Lower leg skin (tissue), 4 donors: Measurements from ENCODE around the gene MIAT. TPM values are rescaled to one million over a fixed set of nuclear protein-coding genes. Genes with fewer than 3 reads are reported as not detected.

Source experiments
- DNase-seq, 2 donors: peaks; one replicate each; pipeline ENCODE4 v3.0.0-alpha.2; 2019; ENCODE audit warnings: low spot score in 2 of 2
- H3K4me3 ChIP-seq: fragments of 200-600 bp; sonication (generic); 2 replicates; pipeline ENCODE4 v1.5.1; 2017; ENCODE audit warnings: mild to moderate bottlenecking, low read depth; ENCODE audit not compliant: poor library complexity, severe bottlenecking
- POLR2A ChIP-seq, 2 donors: fragments of 450-650 bp; IDR thresholded peaks; one replicate each; pipeline ENCODE4 v1.6.1; 2016 to 2017; ENCODE audit warnings: antibody characterized with exemption in 2 of 2, mild to moderate bottlenecking in 1 of 2, moderate library complexity in 1 of 2
- WGBS, 2 donors: methylation state at CpG; one replicate each; pipeline ENCODE4 v1.1.5; 2018; 5-methylcytosine and 5-hydroxymethylcytosine counted together
- intact Hi-C: fragments of 100-400 bp; cut with DNase I; formaldehyde crosslinking; loops from one replicate; pipeline ENCODE4 v1.15.0; 2023; ENCODE audit warnings: low total_unique reads
- total RNA-seq, 4 donors: library from RNA; depleted of rRNA; stranded (reverse); fragments of >200 nt; gene quantifications; one replicate each; pipeline ENCODE4 v1.1.0, GENCODE V29; 2016
- TF ChIP-seq, protein P1 (sequence below), 3 donors: fragments of 450-650 bp; IDR thresholded peaks; one replicate each; pipeline ENCODE4 v1.5.1; 2016; ENCODE audit warnings: antibody characterized with exemption in 3 of 3, mild to moderate bottlenecking in 3 of 3, moderate library complexity in 2 of 3

MIAT gene
- total RNA-seq, 4 donors from 2014 or later, result 0.47 to 2.4 (median 1.4) TPM

- WGBS, 2 donors, result 70 to 82% methylated on average over 8 of the region's 8 CpGs
- no peak for DNase-seq
- TF ChIP-seq, protein P1, sequence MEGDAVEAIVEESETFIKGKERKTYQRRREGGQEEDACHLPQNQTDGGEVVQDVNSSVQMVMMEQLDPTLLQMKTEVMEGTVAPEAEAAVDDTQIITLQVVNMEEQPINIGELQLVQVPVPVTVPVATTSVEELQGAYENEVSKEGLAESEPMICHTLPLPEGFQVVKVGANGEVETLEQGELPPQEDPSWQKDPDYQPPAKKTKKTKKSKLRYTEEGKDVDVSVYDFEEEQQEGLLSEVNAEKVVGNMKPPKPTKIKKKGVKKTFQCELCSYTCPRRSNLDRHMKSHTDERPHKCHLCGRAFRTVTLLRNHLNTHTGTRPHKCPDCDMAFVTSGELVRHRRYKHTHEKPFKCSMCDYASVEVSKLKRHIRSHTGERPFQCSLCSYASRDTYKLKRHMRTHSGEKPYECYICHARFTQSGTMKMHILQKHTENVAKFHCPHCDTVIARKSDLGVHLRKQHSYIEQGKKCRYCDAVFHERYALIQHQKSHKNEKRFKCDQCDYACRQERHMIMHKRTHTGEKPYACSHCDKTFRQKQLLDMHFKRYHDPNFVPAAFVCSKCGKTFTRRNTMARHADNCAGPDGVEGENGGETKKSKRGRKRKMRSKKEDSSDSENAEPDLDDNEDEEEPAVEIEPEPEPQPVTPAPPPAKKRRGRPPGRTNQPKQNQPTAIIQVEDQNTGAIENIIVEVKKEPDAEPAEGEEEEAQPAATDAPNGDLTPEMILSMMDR (IDR thresholded peaks at IDR 0.05), result no peak
- TF ChIP-seq POLR2A (IDR thresholded peaks at IDR 0.05), result no peak
- no peak overlapping the region for H3K4me3 ChIP-seq
- intact Hi-C loops, result no loop called here
Observed at GRCh38 chr22:26712158-26712557, 54.8 kb downstream of the MIAT start.

DNA sequence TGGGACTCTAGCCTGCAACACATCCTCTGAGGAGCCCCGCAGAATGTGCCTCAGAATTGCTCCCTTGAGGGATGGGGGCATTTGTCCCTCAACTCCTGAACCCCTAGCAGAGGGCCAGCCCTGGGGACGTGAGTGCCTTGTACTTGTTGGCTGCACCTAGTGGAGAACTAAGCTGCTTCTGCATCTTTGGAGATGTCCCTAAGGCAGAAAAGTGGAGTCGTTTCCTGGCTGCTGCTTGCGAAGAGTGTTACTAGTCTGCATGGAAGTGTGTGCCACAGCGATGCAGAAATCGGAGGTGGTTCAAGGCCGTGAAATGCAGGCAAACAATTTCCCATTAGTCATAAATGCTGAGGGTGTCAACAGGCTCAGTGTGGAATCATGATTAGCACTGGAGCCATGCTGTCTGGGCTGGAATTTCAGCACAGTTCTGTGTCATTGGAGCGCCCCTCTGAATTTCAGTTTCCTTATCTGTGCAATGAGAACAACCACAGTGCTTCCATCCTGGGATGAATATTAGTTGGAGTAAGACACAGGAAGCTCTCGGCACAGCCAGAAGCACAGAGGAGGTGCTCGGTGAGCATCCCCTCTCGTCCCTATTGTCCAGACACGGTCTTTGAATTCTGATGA lies 56.5 kb downstream of the MIAT start:
- H3K4me3 ChIP-seq, result no peak overlapping the region
- TF ChIP-seq POLR2A (IDR thresholded peaks at IDR 0.05), result no peak
- TF ChIP-seq, protein P1 (IDR thresholded peaks at IDR 0.05), result no peak
- intact Hi-C loops, result no loop called here
- WGBS, 2 donors, result 78 to 82% methylated on average over 12 of the region's 12 CpGs
- no peak for DNase-seq

- 87 to 90% methylated on average over 11 of the region's 11 CpGs for WGBS, 2 donors
- no peak for DNase-seq
- no peak overlapping the region for H3K4me3 ChIP-seq
- intact Hi-C loops, result no loop called here
- TF ChIP-seq POLR2A (IDR thresholded peaks at IDR 0.05), result no peak
- TF ChIP-seq, protein P1 (IDR thresholded peaks at IDR 0.05), result no peak
Observed at GRCh38 chr22:26714971-26715370, 57.6 kb downstream of the MIAT start.

- intact Hi-C loops, result no loop called here
- WGBS, 2 donors, result 94 to 97% methylated on average over 6 of the region's 6 CpGs
- TF ChIP-seq, protein P1 (IDR thresholded peaks at IDR 0.05), result no peak
- no peak for TF ChIP-seq POLR2A (IDR thresholded peaks at IDR 0.05)
- H3K4me3 ChIP-seq, result no peak overlapping the region
- no peak for DNase-seq
Observed at GRCh38 chr22:26715392-26715936, 58.1 kb downstream of the MIAT start.

DNA sequence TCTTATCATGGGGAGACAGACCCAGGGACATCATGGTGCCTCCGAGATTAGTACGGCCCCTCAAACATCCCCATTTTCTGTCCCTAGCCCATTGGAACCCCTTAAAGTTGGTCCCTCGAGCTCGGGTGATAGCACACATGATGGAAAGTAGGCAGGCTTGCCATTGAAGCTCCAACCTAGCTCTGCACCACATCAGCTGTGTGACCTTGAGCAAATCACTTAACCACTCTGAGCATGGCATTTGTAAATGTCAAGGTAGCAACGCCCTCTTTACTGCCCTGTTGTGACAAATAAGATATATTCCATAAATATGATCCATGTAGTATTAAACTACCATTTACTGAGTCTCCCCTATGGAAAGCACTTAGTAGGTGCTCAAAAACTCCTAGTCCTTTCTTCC lies 61.1 kb downstream of the MIAT start:
- 95 to 98% methylated on average over 5 of the region's 5 CpGs for WGBS, 2 donors

More for the DNA sequence above, 61.1 kb downstream of the MIAT start:
- intact Hi-C loops, result no loop called here
- DNase-seq, result no peak
- H3K4me3 ChIP-seq, result no peak overlapping the region
- TF ChIP-seq, protein P1 (IDR thresholded peaks at IDR 0.05), result no peak
- TF ChIP-seq POLR2A (IDR thresholded peaks at IDR 0.05), result no peak
